PC-9 (cell line): Measurements from ENCODE around the gene SAP25.

ENCODE experiments used
- CTCF ChIP-seq: fragments of 200-600 bp; sonication (generic); conservative IDR thresholded peaks from 2 replicates; pipeline ENCODE4 v1.6.1; 2017; ENCODE audit warnings: mixed run types, antibody characterized with exemption, mild to moderate bottlenecking, moderate library complexity
- EZH2 ChIP-seq: fragments of 200-600 bp; sonication (generic); IDR thresholded peaks from 2 replicates; pipeline ENCODE4 v1.8.0; 2017; ENCODE audit warnings: antibody characterized with exemption, low read depth

DNA sequence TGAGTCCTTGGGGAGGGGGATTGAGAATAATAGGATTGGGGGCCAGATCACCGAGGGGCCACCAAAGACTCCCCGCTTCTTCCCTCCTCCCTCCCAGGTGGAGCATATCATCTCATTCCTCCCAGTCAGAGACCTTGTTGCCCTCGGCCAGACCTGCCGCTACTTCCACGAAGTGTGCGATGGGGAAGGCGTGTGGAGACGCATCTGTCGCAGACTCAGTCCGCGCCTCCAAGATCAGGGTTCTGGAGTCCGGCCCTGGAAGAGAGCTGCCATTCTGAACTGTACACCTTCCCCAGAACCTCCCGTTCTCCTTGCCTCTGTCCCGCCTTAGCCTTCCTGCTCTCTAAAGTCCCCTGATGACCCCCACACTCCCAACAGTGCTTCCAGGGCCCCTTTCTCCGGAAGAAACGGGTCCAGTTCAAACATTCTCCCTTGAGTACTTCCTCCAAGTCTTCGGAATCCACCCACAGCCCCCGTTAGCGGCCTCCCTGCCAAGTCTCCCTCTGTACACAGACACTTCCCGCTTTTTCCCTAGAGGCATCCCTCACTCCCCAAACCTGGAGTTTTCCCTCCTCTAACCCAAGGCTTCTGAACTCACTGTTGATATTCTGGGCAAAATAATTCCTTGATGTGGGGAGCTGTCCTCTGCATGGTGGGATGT lies 16.5 kb upstream of the SAP25 start:
- TF ChIP-seq CTCF, result no peak
- no peak for TF ChIP-seq EZH2
